SW 1271 (cell line): ENCODE results near the gene TUBA3D.
"Not testable (repeated sequence)": the region's sequence is repeated elsewhere in the genome, so short reads cannot be mapped to it uniquely, and the experiment has no call there.

Source experiments
- DNase-seq, 2 experiments: peaks; one replicate each; lab custom pipeline; 2025; lab: John Stamatoyannopoulos, UW

TUBA3D gene

GRCh38 chr2:131475831-131476230 lies at the start of gene TUBA3D:
TUBA3D (plus strand) TSS chr2:131476119; CDS start chr2:131476200, 81 bp downstream.
- DNase-seq, result no peak

DNA sequence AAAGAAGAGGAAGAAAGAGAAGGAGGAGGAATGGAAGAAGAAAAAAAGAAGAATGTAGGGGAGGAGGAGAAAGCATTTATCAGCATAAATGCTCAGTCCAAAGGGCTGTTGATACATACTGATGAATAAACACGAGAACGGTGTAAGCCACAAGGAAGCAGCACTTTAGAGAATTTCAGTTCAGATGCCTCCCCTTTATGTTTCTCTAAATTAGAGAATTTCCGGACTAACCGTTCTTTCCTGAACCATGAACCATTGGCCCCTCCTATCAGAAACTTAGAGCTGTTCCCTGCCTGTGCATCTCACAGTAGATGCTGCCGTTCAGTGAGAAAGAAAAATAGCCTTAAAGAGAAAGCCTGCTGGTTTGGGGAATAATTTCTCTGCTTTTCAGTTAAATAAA lies 49.2 kb upstream of the TUBA3D start:
- DNase-seq, result no peak

DNA sequence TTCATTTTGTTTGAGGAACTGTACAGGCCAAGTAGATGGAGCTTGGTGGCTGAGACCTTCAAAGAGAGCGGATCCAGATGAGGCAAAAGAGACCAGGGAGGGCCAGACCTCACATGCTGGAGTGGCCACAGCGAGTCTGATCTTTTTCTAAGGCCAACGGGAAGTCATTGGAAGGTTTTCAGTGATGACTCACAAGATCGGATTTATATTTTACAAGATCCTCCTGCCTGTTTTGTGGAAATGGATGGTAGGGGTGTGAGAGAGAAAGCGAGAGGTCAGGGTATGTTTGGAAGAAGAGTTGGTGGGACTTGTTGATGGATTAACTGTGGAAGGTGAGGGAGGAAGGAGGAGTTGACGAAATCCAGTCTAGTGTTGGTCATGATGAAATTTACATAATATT lies 44.6 kb upstream of the TUBA3D start:
- no peak for DNase-seq

- DNase-seq, result not testable (repeated sequence)
Measured at GRCh38 chr2:131440742-131441468, 35.0 kb upstream of the TUBA3D start.

- DNase-seq, result not testable (repeated sequence)
Measured at GRCh38 chr2:131444736-131445514, 31.0 kb upstream of the TUBA3D start.

DNA sequence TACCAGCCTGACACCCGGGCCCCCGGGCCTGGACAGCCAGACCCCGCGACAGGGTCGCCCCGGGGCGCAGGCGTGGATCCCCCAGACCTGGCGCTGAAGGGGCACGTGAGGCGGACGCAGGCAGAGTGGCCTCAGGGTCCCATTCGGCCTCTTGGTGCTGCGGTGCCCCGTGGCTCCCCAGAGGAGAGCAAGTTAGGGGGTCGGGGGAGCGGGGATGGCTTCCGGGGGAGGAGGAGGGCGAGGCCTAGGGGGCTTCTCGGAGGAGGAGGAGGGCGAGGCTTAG lies 30.5 kb upstream of the TUBA3D start:
- not testable (repeated sequence) for DNase-seq

DNA sequence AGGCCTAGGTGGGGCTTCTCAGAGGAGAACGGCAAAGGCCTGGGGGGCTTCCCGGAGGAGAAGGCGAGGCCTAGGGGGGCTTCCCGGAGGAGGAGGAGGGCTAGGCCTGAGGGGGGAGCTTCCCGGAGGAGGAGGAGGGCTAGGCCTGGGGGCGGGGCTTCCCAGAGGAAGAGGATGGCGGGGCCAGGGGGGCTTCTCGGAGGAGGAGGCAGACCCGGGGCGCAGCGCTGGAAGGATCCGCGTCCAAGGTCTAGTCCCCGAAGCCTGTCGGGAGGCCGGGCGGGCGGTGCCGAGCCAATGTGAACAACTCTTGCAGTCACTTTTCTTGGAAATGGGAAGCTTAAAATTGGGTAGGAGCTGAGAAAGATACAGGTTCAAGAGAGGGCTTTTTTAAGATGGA lies 30.0 kb upstream of the TUBA3D start:
- no peak for DNase-seq

GRCh38 chr2:131447981-131448380 lies 27.9 kb upstream of the TUBA3D start:
- DNase-seq, result not testable (repeated sequence)

- DNase-seq, result not testable (repeated sequence)
Measured at GRCh38 chr2:131451265-131451949, 24.5 kb upstream of the TUBA3D start.

GRCh38 chr2:131454914-131455313 lies 21.0 kb upstream of the TUBA3D start:
- not testable (repeated sequence) for DNase-seq

GRCh38 chr2:131467722-131468121 lies 8.2 kb upstream of the TUBA3D start:
- not testable (repeated sequence) for DNase-seq

DNA sequence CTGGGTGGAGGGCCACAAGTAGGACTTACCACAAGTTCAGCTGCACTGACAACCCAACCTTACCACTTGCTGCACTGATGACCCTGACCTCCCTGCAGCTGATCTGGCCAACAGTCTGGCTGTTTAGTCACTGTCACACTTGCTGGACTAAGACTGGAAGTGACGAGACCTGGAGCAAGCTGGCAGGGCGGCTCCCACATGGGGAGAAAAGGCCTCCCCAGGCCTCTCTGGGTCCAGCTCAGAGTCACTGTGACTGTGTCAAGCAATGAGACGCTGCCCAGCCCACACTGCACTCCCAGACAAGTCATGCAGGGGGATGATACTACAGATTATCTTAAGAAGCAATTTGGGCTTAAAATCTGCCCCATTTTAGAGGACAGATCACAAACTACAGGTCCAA lies 5.0 kb upstream of the TUBA3D start:
- DNase-seq, result not testable (repeated sequence)

DNA sequence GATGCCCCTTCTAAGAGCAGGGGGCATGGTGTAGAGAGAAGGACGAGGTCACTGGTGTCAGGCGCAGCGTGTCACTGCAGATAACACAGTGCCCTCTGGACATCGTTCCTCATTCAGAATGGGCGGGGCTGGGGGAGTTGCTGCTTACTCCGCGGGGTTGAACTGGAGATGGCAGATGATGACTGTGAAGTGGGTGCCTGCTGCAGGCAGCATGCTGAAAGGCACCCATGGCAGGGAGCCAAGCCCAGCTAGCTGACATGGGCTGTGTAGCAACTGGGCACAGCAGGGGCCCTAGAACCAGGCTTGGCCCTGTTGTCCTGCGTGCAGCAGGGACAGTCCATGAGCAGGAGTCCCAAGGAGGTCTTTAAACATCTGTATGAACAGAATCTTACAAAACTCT lies 4.3 kb upstream of the TUBA3D start:
- DNase-seq, result not testable (repeated sequence)

- not testable (repeated sequence) for DNase-seq
Measured at GRCh38 chr2:131473266-131473665, 2.7 kb upstream of the TUBA3D start.

GRCh38 chr2:131476363-131476762 lies 444 bp downstream of the TUBA3D start:
- not testable (repeated sequence) for DNase-seq

DNA sequence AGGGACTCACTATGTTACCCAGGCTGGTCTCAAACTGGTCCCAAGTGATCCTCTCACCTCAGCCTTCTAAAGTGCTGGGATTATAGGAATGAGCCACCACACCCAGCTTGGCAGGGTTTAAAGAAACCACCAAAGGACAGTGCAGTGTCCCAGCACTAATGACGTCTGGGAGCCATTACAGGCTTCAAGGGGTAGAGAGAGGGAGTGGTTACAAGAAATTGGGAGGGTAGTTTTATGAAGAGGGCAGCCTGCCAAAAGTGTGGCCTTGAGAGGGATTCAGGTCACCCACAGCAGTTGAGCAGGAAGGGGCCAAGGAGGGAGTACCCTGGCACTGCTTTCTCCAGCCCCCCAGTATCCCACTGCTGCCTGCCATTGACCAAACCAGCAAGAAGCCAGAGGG lies 1.3 kb downstream of the TUBA3D start:
- DNase-seq, result not testable (repeated sequence)

GRCh38 chr2:131478074-131478849 lies 2.3 kb downstream of the TUBA3D start:
- DNase-seq, result not testable (repeated sequence)

- not testable (repeated sequence) for DNase-seq
Measured at GRCh38 chr2:131478850-131479461, 3.0 kb downstream of the TUBA3D start.

GRCh38 chr2:131480351-131480750 lies 4.4 kb downstream of the TUBA3D start:
- not testable (repeated sequence) for DNase-seq

DNA sequence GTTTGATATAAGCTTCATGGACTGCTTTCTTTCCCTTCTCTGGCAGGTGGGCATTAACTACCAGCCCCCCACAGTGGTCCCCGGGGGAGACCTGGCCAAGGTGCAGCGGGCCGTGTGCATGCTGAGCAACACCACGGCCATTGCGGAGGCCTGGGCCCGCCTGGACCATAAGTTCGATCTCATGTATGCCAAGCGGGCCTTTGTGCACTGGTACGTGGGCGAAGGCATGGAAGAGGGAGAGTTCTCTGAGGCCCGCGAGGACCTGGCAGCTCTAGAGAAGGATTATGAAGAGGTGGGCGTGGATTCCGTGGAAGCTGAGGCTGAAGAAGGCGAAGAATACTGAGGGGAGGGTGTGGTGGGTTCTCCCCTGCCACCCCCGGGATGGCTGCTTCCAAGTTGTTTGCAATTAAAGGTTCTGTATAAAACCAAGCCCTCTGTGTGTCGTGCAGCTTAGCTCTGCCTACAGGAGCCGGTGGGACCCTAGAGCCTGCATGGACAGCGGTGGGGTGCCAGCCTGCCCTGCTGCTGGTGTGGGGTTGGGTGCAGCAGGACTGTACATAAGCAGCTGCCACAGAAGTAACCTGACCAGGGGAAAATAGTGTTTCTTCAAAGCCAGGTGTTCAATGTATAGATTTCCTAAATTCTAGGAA lies 6.7 kb downstream of the TUBA3D start:
- not testable (repeated sequence) for DNase-seq
